OCI-LY1 (cell line): ENCODE results near the gene SPRY4.

Source experiments
- EZH2 ChIP-seq: fragments of 200-600 bp; sonication (generic), shearing (Covaris generic); IDR thresholded peaks from 2 replicates; pipeline ENCODE4 v1.8.0; 2017; ENCODE audit warnings: borderline replicate concordance, mixed run types, mild to moderate bottlenecking, antibody characterized with exemption, low read length, moderate library complexity, mixed read lengths
- TF ChIP-seq, protein P1 (sequence below): fragments of 200-600 bp; sonication (generic), shearing (Covaris generic); IDR thresholded peaks from 2 replicates; pipeline ENCODE4 v1.5.1; 2017; ENCODE audit warnings: mild to moderate bottlenecking, antibody characterized with exemption, low read length, moderate library complexity, mixed read lengths

DNA sequence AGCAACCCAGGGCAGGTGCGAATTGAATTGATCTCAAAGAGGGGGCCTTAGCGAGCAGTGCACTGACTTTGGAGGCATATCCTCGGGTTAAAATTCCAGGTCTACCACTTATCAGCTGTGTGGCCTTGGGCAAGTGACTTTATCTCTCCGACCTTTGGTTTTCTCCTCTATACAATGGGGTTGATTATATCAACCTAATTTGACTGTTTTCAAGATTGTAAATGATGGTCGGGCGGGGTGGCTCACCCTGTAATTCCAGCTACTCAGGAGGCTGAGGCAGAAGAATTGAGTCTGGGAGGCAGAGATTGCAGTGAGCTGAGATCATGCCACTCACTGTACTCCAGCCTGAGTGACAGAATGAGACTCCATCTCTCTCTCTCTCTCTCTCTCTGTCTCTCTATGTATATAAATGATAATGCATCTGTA is 18.7 kb downstream of the SPRY4 start:
- TF ChIP-seq, protein P1, sequence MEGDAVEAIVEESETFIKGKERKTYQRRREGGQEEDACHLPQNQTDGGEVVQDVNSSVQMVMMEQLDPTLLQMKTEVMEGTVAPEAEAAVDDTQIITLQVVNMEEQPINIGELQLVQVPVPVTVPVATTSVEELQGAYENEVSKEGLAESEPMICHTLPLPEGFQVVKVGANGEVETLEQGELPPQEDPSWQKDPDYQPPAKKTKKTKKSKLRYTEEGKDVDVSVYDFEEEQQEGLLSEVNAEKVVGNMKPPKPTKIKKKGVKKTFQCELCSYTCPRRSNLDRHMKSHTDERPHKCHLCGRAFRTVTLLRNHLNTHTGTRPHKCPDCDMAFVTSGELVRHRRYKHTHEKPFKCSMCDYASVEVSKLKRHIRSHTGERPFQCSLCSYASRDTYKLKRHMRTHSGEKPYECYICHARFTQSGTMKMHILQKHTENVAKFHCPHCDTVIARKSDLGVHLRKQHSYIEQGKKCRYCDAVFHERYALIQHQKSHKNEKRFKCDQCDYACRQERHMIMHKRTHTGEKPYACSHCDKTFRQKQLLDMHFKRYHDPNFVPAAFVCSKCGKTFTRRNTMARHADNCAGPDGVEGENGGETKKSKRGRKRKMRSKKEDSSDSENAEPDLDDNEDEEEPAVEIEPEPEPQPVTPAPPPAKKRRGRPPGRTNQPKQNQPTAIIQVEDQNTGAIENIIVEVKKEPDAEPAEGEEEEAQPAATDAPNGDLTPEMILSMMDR = no peak
- no peak for TF ChIP-seq EZH2
